Smooth muscle cell (in vitro differentiated cells): ENCODE measurements around the gene MROH2A. TPM values are rescaled to one million over a fixed set of nuclear protein-coding genes. Genes with fewer than 3 reads are reported as not detected.
A peak's percentile ranks its signal among the peaks of the same experiment; 100 is the strongest.
"Not testable (repeated sequence)": the region's sequence is repeated elsewhere in the genome, so short reads cannot be mapped to it uniquely, and the experiment has no call there.

ENCODE experiments used
- DNase-seq: peaks from one replicate; lab custom pipeline; 2025; ENCODE audit not compliant: unreplicated experiment; lab: John Stamatoyannopoulos, UW
- H2AFZ ChIP-seq: fragments of 200-600 bp; sonication (generic); 2 replicates; pipeline ENCODE4 v1.6.0; 2016; ENCODE audit warnings: antibody characterized with exemption, low read depth, mild to moderate bottlenecking
- H3F3A ChIP-seq: fragments of 200-600 bp; sonication (generic); 2 replicates; pipeline ENCODE4 v1.6.0; 2017; ENCODE audit warnings: antibody characterized with exemption, low read depth
- H3K27ac ChIP-seq: fragments of 200-600 bp; sonication (generic); 2 replicates; pipeline ENCODE4 v1.5.1; 2016; ENCODE audit warnings: low read depth, mild to moderate bottlenecking
- H3K27me3 ChIP-seq: fragments of 200-600 bp; sonication (generic); 2 replicates; pipeline ENCODE4 v1.6.1; 2016; ENCODE audit warnings: low read depth, mild to moderate bottlenecking
- H3K36me3 ChIP-seq: fragments of 200-600 bp; sonication (generic); 2 replicates; pipeline ENCODE4 v1.5.1; 2016; ENCODE audit warnings: low read depth
- H3K4me1 ChIP-seq: fragments of 200-600 bp; sonication (generic); 2 replicates; pipeline ENCODE4 v1.5.1; 2016; ENCODE audit warnings: low read depth
- H3K4me2 ChIP-seq: fragments of 200-600 bp; sonication (generic); 2 replicates; pipeline ENCODE4 v1.6.0; 2016; ENCODE audit warnings: mild to moderate bottlenecking
- H3K4me3 ChIP-seq: fragments of 200-600 bp; sonication (generic); 2 replicates; pipeline ENCODE4 v1.5.1; 2016; ENCODE audit warnings: mild to moderate bottlenecking
- H3K79me2 ChIP-seq: fragments of 200-600 bp; sonication (generic); 2 replicates; pipeline ENCODE4 v1.6.0; 2016; ENCODE audit warnings: low read depth, mild to moderate bottlenecking
- H3K9ac ChIP-seq: fragments of 200-600 bp; sonication (generic); 2 replicates; pipeline ENCODE4 v1.6.0; 2016; ENCODE audit warnings: low read depth
- H3K9me3 ChIP-seq: fragments of 200-600 bp; sonication (generic); replicated peaks from 2 replicates; pipeline ENCODE4 v1.5.1; 2016; ENCODE audit warnings: low read depth
- H4K20me1 ChIP-seq: fragments of 200-600 bp; sonication (generic); 2 replicates; pipeline ENCODE4 v1.6.0; 2016; ENCODE audit warnings: low read depth
- whole genome bisulfite sequencing: methylation state at CpG from one replicate; pipeline ENCODE4 v1.1.7; 2016; ENCODE audit warnings: low lambda C conversion rate; 5-methylcytosine and 5-hydroxymethylcytosine counted together
- polyA plus RNA-seq: library from polyadenylated mRNA; unstranded; fragments of >200 nt; fragmentation: Nextera tagmentation; extraction: Ambion mirVana; gene quantifications from 2 replicates; pipeline ENCODE4 v1.2.1, GENCODE V29; 2016
- total RNA-seq: library from RNA; depleted of rRNA; stranded (reverse); fragments of >200 nt; gene quantifications from 2 replicates; pipeline ENCODE4 v1.2.3, GENCODE V29; 2014
- TF ChIP-seq, protein P1 (sequence below): fragments of 200-600 bp; sonication (generic); IDR thresholded peaks from 2 replicates; pipeline ENCODE4 v1.5.1; 2017; ENCODE audit warnings: borderline replicate concordance, mild to moderate bottlenecking, antibody characterized with exemption; ENCODE audit not compliant: insufficient read depth, poor library complexity, severe bottlenecking

MROH2A gene
- total and polyA plus RNA-seq, 2 experiments from 2014 or later: not detected

- Histone ChIP-seq H3K4me3 (no peak overlapping the region), H3F3A (peaks cover 3% of the 10 kb centered on the region), H3K4me2 (no peak overlapping the region), H3K9ac (no peak overlapping the region), H3K79me2 (no peaks in the 10 kb centered on the region), H3K27ac (no peak overlapping the region), H3K4me1 (no peaks in the 10 kb centered on the region), H3K36me3 (peaks cover 17% of the 10 kb centered on the region), H3K27me3 (peaks cover 9% of the 10 kb centered on the region), H4K20me1 (no peaks in the 10 kb centered on the region), H3K9me3 (peaks cover 7% of the 10 kb centered on the region), H2AFZ (no peak overlapping the region)
- no peak for DNase-seq
- WGBS: 94% methylated on average over 3 of the region's 3 CpGs
- TF ChIP-seq, protein P1, sequence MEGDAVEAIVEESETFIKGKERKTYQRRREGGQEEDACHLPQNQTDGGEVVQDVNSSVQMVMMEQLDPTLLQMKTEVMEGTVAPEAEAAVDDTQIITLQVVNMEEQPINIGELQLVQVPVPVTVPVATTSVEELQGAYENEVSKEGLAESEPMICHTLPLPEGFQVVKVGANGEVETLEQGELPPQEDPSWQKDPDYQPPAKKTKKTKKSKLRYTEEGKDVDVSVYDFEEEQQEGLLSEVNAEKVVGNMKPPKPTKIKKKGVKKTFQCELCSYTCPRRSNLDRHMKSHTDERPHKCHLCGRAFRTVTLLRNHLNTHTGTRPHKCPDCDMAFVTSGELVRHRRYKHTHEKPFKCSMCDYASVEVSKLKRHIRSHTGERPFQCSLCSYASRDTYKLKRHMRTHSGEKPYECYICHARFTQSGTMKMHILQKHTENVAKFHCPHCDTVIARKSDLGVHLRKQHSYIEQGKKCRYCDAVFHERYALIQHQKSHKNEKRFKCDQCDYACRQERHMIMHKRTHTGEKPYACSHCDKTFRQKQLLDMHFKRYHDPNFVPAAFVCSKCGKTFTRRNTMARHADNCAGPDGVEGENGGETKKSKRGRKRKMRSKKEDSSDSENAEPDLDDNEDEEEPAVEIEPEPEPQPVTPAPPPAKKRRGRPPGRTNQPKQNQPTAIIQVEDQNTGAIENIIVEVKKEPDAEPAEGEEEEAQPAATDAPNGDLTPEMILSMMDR: peak; percentile 20
Observed at GRCh38 chr2:233865838-233866237, 87.7 kb downstream of the MROH2A start.

DNA sequence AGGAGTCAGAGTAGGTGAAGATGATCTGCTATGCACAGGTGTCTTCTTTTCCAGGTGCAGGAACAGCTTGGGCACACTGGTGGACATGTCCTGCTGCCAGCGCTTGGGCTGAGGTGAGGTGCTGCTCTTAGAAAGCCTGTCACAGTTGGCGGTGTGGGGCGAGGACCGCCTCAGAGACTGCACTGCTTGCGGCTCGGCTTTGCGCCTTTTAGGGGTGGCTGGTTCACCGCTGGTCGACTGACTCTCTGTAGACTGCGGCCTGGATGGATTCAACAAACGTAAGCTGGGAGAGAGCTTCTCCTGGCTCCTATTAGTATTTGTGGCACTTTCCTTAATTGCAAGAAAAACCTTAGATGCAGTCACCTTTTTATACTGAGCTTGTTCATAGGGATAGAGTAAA, 88.3 kb downstream of the MROH2A start:
- DNase-seq: no peak
- Histone ChIP-seq H3K4me2 (no peak overlapping the region), H3F3A (peaks cover 3% of the 10 kb centered on the region), H3K4me3 (no peak overlapping the region), H3K79me2 (no peaks in the 10 kb centered on the region), H3K36me3 (peaks cover 17% of the 10 kb centered on the region), H3K4me1 (no peaks in the 10 kb centered on the region), H3K9ac (no peak overlapping the region), H4K20me1 (no peaks in the 10 kb centered on the region), H3K27ac (no peak overlapping the region), H2AFZ (no peak overlapping the region), H3K9me3 (peaks cover 7% of the 10 kb centered on the region), H3K27me3 (peaks cover 15% of the 10 kb centered on the region)
- 98% methylated on average over 11 of the region's 11 CpGs for WGBS
- TF ChIP-seq, protein P1: no peak

- no peak for DNase-seq
- Histone ChIP-seq H3K9me3 (peaks cover 7% of the 10 kb centered on the region), H3K79me2 (no peaks in the 10 kb centered on the region), H3K4me1 (no peaks in the 10 kb centered on the region), H3K4me3 (peak within 1 kb of the TSS; percentile 90), H3K36me3 (peaks cover 17% of the 10 kb centered on the region), H3K4me2 (peak within 1 kb of the TSS; percentile 95), H3K9ac (peak within 1 kb of the TSS; percentile 80), H3F3A (peaks cover 3% of the 10 kb centered on the region), H3K27ac (peak within 1 kb of the TSS; percentile 32), H3K27me3 (peaks cover 24% of the 10 kb centered on the region), H2AFZ (peak within 1 kb of the TSS; percentile 100), H4K20me1 (no peaks in the 10 kb centered on the region)
- TF ChIP-seq, protein P1: no peak
- WGBS: 6% methylated on average over 50 of the region's 50 CpGs
Observed at GRCh38 chr2:233867993-233868532, 89.9 kb downstream of the MROH2A start, which contains the start of gene MSL3B. TSS of gene MSL3B (minus strand) at chr2:233868386.

GRCh38 chr2:233871432-233871831, 93.3 kb downstream of the MROH2A start:
- Histone ChIP-seq H3K79me2 (no peaks in the 10 kb centered on the region), H3K4me2 (no peak overlapping the region), H4K20me1 (no peaks in the 10 kb centered on the region), H2AFZ (no peak overlapping the region), H3F3A (peaks cover 3% of the 10 kb centered on the region), H3K27ac (no peak overlapping the region), H3K36me3 (peaks cover 7% of the 10 kb centered on the region), H3K9me3 (peaks cover 7% of the 10 kb centered on the region), H3K27me3 (peaks cover 38% of the 10 kb centered on the region), H3K4me3 (no peak overlapping the region), H3K9ac (no peak overlapping the region), H3K4me1 (no peaks in the 10 kb centered on the region)
- TF ChIP-seq, protein P1: no peak
- no peak for DNase-seq
- 71% methylated on average over 4 of the region's 4 CpGs for WGBS

DNA sequence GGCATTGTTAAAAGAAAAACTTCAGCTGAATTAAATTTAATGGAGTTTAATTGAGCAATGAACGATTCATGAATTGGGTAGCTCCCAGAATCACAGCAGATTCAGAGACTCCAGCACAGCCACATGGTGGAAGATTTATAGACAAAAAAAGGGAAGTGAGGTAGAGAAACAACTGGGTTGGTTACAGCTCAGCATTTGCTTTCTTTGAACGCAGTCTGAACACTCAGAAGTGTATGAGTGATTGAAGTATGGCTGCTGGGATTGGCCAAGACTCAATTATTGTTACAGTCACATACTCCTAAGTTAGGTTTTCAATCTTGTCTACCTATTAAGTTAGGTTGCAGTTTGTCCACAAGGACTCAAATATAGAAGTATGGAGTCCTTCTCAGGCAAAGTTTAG, 94.0 kb downstream of the MROH2A start:
- H3F3A ChIP-seq, H3K4me3 ChIP-seq, H3K9me3 ChIP-seq, H3K4me2 ChIP-seq, DNase-seq, H3K36me3 ChIP-seq, H2AFZ ChIP-seq, H3K79me2 ChIP-seq, H3K27ac ChIP-seq, H3K4me1 ChIP-seq, H4K20me1 ChIP-seq, H3K9ac ChIP-seq: not testable (repeated sequence)
- 78% methylated on average over 2 of the region's 2 CpGs for WGBS
- H3K27me3 ChIP-seq: peaks cover 38% of the 10 kb centered on the region
